HG02943 (cell line): Measurements from ENCODE around the gene DSCAM.
"Not testable (repeated sequence)": the region's sequence is repeated elsewhere in the genome, so short reads cannot be mapped to it uniquely, and the experiment has no call there.

Experiments
- ATAC-seq: cut with Tn5 transposase; IDR thresholded peaks from one replicate; pipeline ENCODE4 v1.9.1; 2021; ENCODE audit warnings: mild to moderate bottlenecking, low read depth, moderate library complexity; ENCODE audit not compliant: unreplicated experiment

Gene DSCAM

DNA sequence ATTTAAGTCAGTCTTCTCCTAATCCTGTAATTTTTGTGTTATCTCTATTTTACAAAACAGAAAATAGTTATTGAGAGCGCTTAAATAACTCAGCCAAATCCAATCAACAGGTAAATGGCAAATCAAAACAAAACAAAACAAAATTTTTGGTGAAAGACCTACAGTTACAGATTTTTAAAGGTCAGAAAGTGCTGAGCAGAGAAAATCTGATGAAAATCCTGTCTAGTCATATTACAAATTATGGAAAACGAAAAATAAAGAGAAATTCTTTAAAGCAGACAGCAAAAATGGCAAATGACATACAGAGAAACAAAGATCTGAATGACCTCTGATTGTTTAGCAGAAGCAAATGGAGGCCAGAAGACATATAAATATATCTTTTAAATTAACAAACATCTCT lies 497.4 kb downstream of the DSCAM start:
- ATAC-seq: no peak

- ATAC-seq: no peak
Measured at GRCh38 chr21:40345711-40346321, 501.1 kb downstream of the DSCAM start.

GRCh38 chr21:40340357-40340756 lies 506.6 kb downstream of the DSCAM start:
- ATAC-seq: no peak

DNA sequence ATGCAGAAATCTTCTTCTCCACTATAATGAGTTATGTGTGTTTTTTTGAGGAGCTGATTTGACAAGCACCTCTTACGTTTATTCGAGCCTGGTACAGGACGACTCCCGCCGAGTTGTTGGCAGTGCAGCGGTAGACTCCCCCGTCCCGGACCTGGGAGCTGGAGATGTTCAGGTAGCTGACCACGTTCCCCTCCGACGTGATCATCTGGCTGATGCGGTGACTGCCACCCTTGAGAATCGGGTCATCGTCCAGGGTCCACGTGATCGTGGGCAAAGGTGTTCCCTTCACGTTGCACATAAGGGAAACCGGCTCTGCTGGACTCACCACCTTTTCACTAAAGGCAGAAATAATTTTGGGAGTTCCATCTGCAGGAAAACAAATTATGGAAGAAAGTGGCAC lies 507.9 kb downstream of the DSCAM start:
- ATAC-seq: no peak

DNA sequence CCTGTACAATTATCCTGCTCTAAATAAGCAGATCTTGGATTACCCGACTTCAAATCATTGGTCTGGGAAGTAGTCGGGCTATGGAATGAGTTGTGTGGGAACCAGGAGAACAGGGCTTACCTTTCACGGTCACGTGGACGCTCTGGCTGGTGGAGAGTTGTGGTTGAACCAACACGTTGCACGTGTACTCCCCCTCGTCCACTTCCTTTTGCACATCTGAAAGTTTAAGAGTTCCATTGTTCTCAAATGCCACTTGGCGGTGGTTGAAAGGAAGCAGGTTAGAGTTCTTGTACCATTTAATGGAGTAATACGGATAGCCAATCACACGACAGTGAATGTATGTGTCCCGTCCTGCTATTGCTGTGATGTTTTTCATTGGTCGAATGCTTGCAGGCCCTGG lies 509.0 kb downstream of the DSCAM start:
- ATAC-seq: no peak

DNA sequence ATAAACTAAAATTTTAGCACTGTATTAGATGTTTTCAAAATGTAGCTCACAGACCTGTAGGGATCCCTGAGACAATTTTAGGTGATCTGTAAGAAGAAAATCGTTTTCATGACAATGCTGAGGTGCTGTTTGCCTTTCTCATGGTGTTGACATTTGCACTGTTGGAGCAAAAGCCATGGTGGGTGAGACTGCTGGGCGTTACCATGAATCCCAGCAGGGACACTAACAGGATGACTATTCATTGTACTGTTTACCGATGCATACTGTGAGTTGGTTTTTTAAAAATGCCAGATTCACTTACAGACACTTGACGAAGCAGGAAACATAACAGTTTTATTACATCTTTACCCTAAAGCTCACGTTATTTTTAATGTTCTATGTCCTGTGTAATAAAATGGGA lies 511.3 kb downstream of the DSCAM start:
- ATAC-seq: no peak

GRCh38 chr21:40334159-40334558 lies 512.8 kb downstream of the DSCAM start:
- no peak for ATAC-seq

- no peak for ATAC-seq
Measured at GRCh38 chr21:40333731-40334130, 513.2 kb downstream of the DSCAM start.

DNA sequence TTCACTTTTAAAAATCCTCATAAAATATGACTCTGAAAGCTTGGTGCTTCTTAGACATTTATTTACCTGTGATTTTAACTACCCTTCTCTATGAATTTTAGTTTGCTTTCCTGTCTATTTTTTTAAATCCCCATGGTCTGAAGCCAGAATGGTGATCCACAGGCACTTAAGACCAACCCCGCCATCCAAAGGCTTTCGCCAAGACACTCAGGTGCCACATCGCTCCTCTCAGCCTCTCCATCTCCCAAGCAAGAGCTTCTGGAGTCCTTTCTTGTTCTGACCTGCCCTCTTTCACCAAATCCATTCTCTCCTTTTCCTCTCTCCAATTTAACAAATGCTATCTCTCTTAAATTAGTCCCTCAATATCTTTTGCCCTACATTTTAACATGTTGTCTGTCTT lies 515.2 kb downstream of the DSCAM start:
- no peak for ATAC-seq

DNA sequence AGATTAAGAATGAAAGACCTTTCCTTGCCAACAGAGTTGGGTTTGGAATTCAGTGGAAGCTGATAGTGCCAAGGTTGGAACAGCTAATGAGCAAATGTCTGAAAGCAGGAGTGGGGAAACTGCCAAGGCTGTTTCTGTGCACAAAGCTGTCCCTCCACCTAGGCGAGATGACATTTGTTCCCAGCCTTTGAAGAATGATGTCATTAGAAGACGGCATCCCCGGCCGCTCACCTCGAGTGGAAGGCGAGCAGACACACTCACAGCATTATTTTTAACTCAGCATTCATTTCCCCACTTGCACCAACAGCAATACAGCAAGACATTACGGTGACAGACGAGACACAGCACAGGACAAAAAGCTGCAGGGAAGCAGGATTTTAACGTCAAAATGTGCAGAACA lies 515.8 kb downstream of the DSCAM start:
- ATAC-seq: no peak

DNA sequence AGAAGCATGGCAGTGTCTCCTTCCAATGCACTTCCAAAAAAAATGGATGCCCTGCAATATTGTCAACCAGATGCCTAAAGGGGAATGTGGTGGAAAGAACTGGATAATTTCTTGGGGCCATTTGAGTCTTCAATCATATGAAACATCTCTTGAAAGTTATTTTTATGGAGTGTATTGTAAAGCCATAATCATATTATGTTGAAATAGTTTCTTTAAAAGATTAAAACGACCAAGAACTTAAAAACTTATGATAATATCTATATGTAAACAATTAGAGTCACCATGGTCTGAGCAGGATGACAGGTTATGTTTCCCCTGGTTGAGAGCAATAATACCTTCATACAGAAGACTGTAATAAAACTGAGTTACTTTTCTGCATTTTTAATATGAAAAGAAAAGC lies 522.6 kb downstream of the DSCAM start:
- ATAC-seq: no peak

DNA sequence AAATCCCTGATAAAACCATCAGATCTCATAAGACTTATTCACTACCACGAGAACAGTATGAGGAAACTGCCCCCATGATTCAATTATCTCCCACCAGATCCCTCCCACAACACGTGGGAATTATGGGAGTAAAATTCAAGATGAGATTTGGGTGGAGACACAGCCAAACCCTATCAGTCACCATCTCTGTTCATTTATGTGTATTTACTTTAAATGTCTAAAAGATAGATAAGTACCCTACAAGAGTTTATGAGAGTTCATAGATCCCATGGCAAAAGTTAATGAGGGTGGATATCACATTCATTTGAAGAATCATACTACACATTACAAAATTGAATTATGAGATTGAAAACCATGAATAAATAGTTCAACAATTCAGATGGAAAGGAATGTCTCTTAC lies 526.2 kb downstream of the DSCAM start:
- ATAC-seq: not testable (repeated sequence)

GRCh38 chr21:40318371-40318770 lies 528.6 kb downstream of the DSCAM start:
- no peak for ATAC-seq

DNA sequence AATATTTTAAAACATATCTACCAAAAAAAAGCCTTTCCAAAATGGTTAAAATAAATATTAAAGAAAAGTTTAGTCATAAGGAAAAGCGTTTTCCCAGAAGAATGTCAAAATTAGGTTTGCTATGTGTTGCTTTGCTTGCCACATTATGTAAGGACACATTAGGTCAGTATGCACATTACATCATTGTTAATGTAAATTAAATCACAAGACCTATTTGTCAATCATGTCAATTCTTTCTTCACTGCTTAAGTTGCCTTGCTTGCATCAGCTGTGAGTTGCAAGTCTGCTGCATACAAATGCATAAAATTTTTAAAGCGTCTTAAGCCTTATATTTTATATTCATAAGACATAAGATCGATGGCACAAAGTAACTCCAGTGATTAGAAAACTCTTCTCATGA lies 530.9 kb downstream of the DSCAM start:
- ATAC-seq: no peak

GRCh38 chr21:40315626-40316025 lies 531.3 kb downstream of the DSCAM start:
- no peak for ATAC-seq

GRCh38 chr21:40313260-40313659 lies 533.7 kb downstream of the DSCAM start:
- ATAC-seq: no peak

DNA sequence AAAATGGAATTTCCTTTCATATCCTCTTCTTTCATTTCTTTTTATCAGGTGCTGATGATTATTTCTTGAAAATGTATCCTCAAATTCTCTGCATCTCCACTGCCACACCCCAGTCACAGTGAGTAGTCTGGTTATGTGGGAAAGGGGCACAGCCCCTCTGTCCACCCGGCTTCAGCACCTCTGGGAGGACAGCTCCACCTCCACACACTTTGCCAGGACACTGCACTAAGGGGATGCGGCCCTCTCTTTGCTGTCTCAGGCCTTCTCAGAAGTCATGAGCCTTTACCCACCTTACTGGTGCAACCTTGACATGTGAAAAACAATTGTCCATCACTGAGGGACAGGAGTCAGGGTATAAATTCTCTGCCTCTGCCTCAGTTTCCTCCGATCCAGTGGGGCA lies 546.7 kb downstream of the DSCAM start:
- no peak for ATAC-seq

DNA sequence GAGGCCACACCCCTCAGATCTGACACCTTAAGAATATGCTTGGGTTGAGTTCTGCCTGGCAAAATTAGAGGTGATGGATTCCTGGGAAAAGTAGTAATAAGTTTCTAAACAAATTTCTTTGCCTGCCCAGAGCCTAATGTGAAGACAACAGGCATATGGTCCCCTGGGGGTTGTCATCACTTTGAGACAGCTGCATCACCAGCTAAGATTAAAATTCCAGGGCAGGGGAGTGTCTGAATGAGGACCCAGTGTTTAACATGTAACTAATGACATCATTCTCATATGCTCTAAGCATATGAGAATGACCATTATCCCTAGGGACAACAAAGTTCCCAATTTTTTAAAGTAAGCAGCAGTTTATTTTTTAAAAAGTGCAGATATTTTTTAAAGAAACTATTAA lies 547.5 kb downstream of the DSCAM start:
- ATAC-seq: no peak

DNA sequence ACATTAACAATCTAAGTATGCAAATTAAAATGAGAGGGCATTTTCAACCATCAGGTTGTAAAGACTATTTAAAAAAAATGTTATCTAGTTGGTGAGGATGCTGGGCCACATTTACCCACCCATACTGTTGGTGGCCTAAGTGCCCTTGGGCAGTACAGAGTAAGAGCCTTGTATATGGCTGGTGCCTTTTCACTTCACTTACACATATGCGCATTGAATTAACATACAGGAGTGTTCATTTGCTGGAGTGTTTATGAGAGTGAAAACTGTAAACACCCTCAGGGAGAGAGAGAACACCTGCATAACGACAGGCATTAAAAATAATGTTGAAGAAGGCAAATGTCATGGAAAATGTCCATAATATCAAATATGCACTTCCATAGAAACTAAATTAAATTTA lies 552.6 kb downstream of the DSCAM start:
- ATAC-seq: no peak

DNA sequence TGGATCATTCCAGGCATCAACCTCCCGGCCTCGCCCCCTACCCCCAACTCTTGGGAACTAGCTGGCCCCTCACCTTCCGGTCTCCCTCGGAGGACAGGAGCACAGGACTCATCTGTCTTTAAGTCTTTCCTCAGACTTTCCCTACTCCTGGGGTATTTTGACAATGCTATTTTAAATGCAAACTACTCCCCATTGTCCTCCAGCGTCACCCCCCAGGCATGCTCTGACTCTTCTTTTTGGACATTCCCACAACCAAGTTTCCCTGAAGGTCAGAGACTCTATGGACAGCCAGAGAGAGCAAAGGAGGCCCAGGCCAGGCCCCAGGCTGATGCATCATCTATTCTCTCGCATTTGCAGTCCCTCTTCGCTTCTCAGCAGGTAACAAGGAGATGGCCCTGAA lies 555.4 kb downstream of the DSCAM start:
- no peak for ATAC-seq

DNA sequence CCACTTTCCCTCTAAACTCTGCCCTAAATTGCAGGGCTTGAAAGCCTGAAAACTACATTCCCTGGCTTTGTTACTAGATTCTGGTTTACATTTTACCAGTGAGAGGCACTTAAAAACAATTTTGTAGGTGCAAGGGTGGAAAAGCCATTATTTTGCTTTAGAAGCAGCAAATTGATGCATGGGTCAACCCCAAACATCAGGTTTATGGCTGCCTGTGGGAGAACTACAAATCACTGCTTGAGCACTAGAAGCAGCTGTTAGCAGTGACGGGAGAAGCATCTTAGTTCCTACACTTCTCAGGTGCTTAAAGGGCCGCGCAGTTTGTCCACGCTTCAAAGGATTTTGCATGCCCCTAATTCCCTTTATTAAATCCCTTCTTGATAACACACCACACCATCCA lies 562.5 kb downstream of the DSCAM start:
- no peak for ATAC-seq

GRCh38 chr21:40282912-40283886 lies 563.8 kb downstream of the DSCAM start:
- no peak for ATAC-seq
